GM21619 (cell line): ENCODE measurements around the gene USF2.
"Not testable (repeated sequence)": the region's sequence is repeated elsewhere in the genome, so short reads cannot be mapped to it uniquely, and the experiment has no call there.

Experiments used
- ATAC-seq: cut with Tn5 transposase; IDR thresholded peaks from one replicate; pipeline ENCODE4 v1.9.1; 2021; ENCODE audit not compliant: unreplicated experiment

Gene USF2

DNA sequence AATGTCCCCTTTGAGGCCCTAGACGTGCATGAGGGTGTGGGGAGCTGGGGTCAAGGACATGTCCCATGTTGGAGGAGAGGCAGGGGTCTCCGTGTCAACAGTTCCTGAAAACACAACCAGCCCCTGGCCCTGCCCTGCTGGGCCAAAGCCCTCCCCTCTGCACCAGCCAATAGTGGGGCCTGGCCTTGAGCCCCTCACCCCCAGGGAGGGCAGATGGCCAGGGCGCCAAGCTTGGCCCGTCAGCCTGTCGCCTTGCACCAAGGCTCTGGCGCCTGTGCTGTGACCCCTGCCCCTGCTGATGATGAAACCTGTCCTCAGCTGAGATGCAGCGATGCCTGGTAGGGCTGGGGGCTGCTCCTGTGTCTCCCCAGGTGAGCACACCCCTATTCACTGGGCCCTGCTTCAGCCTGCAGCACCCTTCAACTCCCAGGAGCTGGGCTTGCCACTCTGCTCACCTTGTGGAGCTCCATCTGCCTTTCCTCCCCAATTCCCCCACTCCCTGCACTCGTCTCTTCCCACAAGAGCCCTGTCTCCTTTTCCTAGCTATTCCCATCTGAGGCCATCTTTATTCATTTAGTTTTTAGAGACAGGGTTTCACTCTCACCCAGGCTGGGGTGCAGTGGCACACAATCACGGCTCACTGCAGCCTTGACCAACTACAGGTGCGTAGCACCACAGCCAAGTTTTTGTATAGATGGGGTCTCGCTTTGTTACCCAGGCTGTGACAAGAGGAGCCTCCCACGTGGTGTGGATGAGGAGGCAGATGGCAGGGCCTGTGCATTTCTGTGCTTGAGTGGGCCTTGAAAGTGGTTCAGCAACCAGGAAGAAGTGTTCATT is 11.4 kb downstream of the USF2 start:
- no peak for ATAC-seq

DNA sequence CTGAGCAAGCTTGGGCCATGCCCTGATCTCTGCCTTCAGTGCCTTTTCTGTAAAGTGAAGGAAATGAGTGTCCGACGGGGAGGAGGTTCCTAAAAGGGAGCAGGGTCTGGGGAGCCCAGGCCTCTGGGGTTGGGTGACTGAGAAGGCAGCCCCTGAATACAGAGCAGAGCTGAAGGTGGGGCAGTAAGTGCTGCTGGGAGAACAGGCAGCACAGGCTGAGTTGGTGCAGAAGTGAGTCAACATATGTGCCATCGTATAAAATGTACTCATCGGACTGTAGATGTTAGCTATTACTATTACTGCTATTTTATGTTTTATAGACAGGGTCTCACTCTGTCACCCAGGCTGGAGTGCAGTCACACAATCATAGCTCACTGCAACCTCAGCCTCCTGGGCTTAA is 12.5 kb downstream of the USF2 start:
- ATAC-seq, result no peak

GRCh38 chr19:35284153-35285094 is 15.7 kb downstream of the USF2 start:
- no peak for ATAC-seq

GRCh38 chr19:35285095-35285449 is 16.3 kb downstream of the USF2 start:
- no peak for ATAC-seq

DNA sequence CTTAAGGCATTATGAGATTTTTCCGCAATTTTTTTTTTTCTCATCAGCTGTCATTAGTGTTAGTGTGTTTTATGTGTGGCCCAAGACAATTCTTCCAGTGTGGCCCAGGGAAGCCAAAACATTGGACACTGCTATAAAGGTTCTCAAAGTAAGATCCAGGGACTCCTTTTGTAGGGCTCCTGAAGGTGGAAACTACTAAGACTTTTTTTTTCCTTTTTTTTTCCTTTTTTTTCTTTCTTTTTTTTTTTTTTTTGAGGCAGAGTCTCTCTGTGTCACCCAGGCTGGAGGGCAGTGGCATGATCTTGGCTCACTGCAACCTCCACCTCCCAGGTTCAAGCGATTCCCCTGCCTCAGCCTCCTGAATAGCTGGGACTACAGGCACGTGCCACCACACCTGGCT is 16.7 kb downstream of the USF2 start:
- not testable (repeated sequence) for ATAC-seq

DNA sequence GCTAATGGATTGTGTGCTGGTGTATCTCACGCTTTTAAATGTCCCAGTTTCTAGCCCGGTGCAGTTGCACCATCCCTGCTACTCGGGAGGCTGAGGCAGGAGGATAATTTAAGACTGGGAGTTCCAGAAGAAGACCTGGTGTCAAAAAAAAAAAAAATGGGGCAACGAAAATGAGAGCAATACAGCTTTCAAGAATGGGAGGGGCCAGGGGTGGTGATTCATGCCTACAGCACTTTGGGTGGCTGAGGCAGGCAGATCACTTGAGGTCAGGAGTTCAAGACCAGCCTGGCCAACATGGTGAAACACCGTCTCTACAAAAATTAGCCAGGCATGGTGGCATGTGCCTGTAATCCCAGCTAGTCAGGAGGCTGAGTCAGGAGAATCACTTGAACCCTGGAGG is 17.3 kb downstream of the USF2 start:
- ATAC-seq, result not testable (repeated sequence)

DNA sequence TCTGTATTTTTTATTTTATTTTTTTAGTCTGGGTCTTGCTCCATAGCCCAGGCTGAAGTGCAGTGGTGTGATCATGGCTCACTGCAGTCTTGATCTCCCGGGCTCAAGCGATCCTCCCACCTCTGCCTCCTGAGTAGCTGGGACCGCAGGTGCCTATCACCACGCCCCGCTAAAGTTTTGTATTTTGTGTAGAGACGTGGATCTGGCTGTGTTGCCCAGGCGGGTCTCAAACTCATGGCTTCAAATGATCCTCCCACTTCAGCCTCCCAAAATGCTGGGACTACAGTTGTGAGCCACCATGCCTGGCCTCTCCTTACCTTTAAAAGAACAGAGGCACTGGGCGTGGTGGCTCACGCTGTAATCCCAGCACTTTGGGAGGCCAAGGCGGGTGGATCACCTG is 19.0 kb downstream of the USF2 start:
- no peak for ATAC-seq

GRCh38 chr19:35288331-35288730 is 19.6 kb downstream of the USF2 start:
- ATAC-seq, result no peak

DNA sequence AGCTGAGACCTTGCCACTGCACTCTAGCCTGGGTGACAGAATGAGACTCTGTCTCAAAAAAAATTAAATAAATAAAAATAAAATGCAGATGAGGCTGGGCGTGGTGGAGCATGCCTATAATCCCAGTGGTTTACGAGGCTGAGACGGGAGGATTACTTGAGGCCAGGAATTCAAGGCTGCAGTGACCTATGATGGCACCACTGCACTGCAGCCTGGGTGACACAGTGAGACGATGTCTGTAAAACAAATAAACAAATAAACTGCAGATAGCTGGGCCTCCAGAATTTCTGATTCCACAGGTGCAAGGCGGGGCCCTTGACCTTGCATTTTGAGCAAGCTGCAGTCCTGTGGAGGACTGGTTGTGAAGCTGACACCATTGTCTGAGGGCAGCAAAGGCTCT is 20.1 kb downstream of the USF2 start:
- no peak for ATAC-seq

- no peak for ATAC-seq
These were observed 21.8 kb downstream of the USF2 start for GRCh38 chr19:35290381-35291127.

DNA sequence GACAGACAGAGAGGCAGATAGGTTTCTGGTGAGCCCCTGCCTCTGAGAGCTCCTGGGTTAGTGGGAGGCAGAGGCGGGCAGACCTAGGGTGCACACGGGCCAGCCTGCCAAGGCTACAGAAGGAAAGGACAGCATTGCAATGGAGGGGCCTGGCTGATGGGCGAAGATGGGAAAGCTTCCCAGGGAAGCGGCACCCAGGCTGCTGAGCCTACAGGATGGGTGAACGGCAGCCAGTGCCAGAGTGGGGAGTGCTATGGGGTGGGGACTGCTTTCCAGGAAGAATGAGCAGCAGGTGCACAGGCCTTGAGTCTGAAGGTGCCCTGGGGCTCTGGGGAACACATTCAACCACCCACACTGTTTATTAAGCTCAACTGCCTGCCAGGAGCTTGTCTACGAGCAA is 22.5 kb downstream of the USF2 start:
- ATAC-seq, result no peak

GRCh38 chr19:35291916-35292315 is 23.2 kb downstream of the USF2 start, which contains the start of gene MAG:
TSS of gene MAG (plus strand) at chr19:35292161. CDS start at chr19:35295409, 3,248 bp downstream.
- ATAC-seq, result no peak

GRCh38 chr19:35292421-35293362 is 23.9 kb downstream of the USF2 start:
- ATAC-seq, result no peak

DNA sequence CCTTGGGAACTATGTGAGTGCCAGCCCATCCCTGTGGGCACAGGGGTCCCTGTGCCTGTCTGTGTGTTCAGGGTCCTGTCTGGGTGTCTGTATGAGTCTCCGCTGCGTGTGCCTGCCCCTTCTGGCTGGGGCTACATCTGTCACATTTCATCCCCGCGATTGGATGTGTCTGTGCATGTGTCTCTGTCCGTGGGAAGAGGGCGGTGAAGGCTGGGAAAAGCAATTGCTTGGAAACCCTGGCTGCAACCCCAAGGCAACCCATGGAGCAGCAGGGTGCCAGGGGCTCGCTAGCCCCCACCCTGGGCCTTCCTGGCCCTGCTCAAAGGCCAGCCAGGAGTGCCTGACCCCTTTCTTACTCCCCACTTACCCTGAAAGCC is 24.6 kb downstream of the USF2 start:
- no peak for ATAC-seq

DNA sequence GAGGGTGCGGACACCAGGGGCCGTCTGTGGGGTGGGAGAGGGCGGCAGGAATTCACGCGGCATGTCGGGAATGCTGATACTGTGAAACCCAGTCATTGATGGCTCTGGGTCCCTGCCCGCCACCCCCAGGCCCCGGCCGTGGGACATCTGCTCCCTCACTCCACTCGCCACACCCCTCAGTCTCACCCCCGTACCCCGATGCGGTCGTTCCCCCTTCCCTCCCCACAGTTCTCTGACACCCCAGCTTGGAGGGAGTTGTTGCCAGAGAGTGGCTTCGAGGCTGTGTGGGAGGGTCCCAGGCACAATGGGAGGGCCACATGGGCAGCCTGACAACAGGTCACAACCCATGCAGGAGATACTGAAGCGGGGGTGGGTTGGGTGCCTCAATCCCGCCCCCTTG is 25.0 kb downstream of the USF2 start:
- ATAC-seq, result no peak

DNA sequence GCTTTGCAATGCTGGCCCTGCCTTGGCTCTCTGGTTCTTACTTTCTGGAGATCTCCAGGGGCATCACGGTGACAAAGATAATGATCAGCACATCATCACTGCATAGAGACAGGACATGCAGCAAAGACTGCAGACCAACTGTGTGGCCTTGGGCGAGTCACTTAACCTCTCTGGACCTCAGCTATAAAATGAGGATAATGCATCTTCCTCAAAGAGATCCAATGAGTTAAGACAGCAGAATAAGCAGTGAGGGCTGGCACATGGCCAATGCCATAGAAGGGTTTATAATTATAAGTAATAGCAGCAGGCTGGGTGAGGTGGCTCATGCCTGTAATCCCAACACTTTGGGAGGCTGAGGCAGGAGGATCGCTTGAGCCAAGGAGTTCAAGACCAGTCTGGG is 25.6 kb downstream of the USF2 start:
- no peak for ATAC-seq

DNA sequence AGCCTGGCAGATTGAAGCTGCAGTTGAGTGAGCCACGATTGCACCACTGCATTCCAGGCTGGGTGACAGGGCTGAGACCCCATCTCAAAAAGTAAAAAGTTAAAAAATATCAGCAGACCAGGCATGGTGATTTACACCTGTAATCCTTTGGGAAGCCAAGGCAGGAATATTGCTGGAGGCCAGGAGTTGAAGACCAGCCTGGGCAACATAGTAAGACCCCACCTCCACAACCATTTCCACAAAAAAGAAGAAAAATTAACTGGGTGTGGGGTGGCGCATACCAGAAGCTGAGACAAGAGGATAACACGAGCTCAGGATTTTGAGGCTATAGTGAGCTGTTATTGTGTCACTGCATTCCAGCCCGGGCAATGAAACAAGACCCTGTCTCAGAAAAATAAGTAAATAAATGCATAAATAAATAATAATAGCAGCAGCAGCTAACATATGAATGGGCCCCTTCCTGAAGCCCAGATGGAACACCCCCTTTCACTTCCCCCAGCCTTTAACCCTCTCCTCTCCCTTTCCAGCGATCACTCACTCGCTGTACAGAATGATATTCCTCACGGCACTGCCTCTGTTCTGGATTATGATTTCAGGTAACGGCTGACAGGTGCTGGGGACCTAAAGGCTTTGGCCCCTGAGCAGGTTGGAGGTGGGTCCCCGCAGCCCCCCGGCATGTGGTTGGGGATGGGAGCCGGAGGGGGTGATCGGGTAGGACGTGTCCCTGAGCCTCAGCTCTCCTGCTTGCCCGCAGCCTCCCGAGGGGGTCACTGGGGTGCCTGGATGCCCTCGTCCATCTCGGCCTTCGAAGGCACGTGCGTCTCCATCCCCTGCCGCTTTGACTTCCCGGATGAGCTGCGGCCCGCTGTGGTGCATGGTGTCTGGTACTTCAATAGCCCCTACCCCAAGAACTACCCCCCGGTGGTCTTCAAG is 26.4 kb downstream of the USF2 start:
- ATAC-seq, result no peak

DNA sequence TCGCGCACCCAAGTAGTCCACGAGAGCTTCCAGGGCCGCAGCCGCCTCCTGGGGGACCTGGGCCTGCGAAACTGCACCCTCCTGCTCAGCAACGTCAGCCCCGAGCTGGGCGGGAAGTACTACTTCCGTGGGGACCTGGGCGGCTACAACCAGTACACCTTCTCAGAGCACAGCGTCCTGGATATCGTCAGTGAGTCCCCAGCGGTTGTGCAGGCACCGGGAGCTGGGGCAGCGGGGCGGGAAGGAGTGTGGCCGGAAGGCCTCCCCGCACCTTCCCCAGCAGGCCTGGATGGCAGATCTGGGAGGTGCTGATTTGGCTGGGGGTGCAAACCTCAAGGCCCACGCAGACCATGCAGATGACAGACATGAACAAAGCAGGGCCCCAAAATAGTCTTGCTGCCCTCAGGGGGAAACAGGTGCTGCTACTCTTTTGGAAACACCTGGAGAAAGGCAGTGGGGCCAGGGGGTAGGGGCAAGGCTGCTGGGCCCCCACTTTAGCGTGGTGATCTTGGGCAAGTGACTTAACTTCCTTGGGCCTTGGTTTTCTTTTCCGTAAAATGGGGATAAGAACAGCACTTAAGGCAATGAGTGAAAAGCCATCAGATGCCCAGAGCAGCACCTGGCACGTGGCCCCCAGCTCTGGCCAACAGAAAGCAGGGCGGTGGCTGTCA is 27.2 kb downstream of the USF2 start:
- ATAC-seq, result no peak
